HG03139 (cell line): Measurements from ENCODE around the gene PARP1.
"Not testable (repeated sequence)": the region's sequence is repeated elsewhere in the genome, so short reads cannot be mapped to it uniquely, and the experiment has no call there.

Experiments
- ATAC-seq: cut with Tn5 transposase; IDR thresholded peaks from one replicate; pipeline ENCODE4 v1.9.1; 2021; ENCODE audit not compliant: unreplicated experiment

PARP1 gene

GRCh38 chr1:226355016-226355415 is 52.9 kb downstream of the PARP1 start:
- ATAC-seq = no peak

- ATAC-seq = no peak
These were observed 54.0 kb downstream of the PARP1 start for GRCh38 chr1:226353698-226354525.

- ATAC-seq = no peak
These were observed 56.2 kb downstream of the PARP1 start for GRCh38 chr1:226351709-226352108.

- ATAC-seq = no peak
These were observed 57.4 kb downstream of the PARP1 start for GRCh38 chr1:226350519-226350865.

GRCh38 chr1:226349801-226350518 is 57.9 kb downstream of the PARP1 start:
- no peak for ATAC-seq

- no peak for ATAC-seq
These were observed 58.8 kb downstream of the PARP1 start for GRCh38 chr1:226349081-226349480.

GRCh38 chr1:226344441-226345259 is 63.2 kb downstream of the PARP1 start:
- ATAC-seq = no peak

- ATAC-seq = no peak
These were observed 65.2 kb downstream of the PARP1 start for GRCh38 chr1:226342656-226343055.

GRCh38 chr1:226340111-226340510 is 67.8 kb downstream of the PARP1 start:
- ATAC-seq = not testable (repeated sequence)

GRCh38 chr1:226337276-226337875 is 70.5 kb downstream of the PARP1 start:
- no peak for ATAC-seq

GRCh38 chr1:226335661-226336060 is 72.2 kb downstream of the PARP1 start:
- no peak for ATAC-seq

GRCh38 chr1:226332947-226333346 is 74.9 kb downstream of the PARP1 start:
- ATAC-seq = no peak

- no peak for ATAC-seq
These were observed 78.7 kb downstream of the PARP1 start for GRCh38 chr1:226329237-226329636.

- no peak for ATAC-seq
These were observed 80.1 kb downstream of the PARP1 start for GRCh38 chr1:226327761-226328162.

- no peak for ATAC-seq
These were observed 82.7 kb downstream of the PARP1 start for GRCh38 chr1:226325178-226325577.

- no peak for ATAC-seq
These were observed 83.4 kb downstream of the PARP1 start for GRCh38 chr1:226324479-226324878.

GRCh38 chr1:226322986-226323385 is 84.9 kb downstream of the PARP1 start:
- no peak for ATAC-seq

GRCh38 chr1:226320930-226321329 is 87.0 kb downstream of the PARP1 start:
- no peak for ATAC-seq

GRCh38 chr1:226318471-226318870 is 89.4 kb downstream of the PARP1 start:
- no peak for ATAC-seq

GRCh38 chr1:226314055-226314454 is 93.8 kb downstream of the PARP1 start:
- no peak for ATAC-seq

GRCh38 chr1:226312065-226312464 is 95.8 kb downstream of the PARP1 start:
- no peak for ATAC-seq
